ENCODE results near the gene EXPH5. TPM values are rescaled to one million over a fixed set of nuclear protein-coding genes. Genes with fewer than 3 reads are reported as not detected.
"Not testable (repeated sequence)": the region's sequence is repeated elsewhere in the genome, so short reads cannot be mapped to it uniquely, and the experiment has no call there.

Gene EXPH5, protein sequence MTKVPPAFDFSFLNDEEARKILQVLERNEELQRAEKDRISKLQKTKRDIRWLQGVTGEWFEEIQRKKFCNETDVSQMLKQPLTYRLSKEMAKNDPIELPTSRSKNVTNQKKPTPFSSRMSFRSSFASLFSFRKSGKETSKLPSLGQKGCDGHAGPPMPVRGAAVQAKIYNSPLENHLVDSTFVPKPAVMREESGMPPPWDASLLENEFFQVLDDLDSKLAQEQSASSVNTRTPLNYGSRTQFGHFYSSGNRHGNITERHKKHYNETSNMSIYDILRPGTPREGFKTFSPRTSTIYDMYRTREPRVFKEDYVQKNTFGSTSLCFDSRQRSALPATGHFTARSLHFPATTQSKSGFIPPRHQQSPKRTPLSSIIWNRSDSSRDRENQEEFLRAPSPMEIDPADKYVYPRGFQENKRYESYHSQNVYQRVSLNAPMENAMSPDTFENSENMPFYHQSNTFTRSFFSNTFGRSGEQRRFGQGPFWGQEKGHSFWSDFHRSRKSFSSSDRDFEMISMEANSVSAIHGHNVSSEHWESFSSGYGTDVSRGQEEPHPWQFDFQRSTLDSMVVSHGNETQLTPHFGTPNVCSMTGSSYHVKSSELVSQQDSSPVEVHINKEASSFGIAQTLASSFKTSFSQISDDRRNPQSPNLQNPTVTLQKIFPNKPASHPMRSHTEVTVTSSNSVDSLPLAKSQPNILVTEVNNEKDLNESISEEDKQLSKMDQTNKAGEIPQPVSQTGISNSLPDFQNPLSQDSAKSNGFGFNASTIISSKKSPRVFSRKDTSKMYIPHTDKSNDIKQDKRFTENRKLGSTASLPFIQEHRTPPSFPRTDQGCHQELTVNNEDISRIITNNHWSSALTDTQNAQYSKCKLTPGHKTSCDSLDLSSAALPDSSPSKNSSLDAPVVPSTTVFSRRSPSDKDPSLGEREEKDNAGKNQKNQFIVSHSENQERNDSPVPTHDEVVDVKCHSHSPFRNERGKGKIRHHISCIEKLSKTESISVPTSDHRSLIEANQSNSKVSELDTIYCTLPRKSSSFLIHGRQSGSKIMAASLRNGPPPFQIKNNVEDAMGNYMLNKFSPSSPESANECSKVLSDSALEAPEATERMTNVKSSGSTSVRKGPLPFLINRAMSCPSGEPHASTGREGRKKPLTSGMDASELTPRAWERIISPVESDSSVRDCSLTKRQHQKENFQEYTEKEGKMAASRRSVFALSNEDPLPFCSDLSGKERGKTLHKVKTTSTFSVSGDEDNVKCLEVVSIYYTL (N-terminal part only)
- 1 to 10 TPM; 3.3 to 8.1 (median 6.9) TPM for total RNA-seq

DNA sequence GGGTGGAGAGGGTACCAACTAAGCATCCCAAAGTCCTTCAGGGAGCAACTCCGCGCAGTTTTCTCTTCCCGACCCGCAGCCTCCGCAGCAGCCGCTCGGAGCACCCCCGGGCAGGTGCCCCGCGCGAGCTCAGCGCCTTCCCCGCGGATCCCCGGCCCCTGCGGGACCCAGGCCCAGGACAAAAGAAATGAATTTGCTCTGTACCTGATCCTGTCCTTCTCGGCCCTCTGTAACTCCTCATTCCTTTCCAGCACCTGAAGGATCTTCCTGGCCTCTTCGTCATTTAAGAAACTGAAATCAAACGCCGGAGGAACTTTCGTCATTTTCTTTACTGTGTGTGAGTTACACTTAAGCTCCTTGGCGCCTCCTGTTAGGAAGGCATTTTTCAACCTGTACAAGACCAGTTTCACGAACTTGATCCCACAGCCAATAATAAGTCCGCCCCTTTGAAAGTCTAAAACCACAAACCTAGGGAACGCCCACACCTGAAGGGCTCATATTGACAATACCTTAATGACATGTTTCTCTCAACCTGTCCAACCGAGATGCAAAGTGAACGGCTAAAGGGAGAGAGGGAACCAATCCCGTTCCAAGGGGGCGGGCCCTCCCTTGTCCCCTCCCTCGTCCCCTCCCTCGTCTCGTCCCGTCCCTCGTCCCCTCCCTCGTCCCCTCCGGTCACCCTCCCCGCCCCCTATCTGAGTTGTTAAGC lies at the start of gene EXPH5:
Gene EXPH5 (minus strand): TSS at position 555 of the 709 bp plus-strand sequence. CDS start 232 bp downstream, at position 323.
- H3K27ac ChIP-seq, result peak within 1 kb of the TSS; percentile 14 to 70 (median 61)
- peak; percentile 49 to 74 for TF ChIP-seq POLR2A (IDR thresholded peaks at IDR 0.05)
- TF ChIP-seq, protein P1, sequence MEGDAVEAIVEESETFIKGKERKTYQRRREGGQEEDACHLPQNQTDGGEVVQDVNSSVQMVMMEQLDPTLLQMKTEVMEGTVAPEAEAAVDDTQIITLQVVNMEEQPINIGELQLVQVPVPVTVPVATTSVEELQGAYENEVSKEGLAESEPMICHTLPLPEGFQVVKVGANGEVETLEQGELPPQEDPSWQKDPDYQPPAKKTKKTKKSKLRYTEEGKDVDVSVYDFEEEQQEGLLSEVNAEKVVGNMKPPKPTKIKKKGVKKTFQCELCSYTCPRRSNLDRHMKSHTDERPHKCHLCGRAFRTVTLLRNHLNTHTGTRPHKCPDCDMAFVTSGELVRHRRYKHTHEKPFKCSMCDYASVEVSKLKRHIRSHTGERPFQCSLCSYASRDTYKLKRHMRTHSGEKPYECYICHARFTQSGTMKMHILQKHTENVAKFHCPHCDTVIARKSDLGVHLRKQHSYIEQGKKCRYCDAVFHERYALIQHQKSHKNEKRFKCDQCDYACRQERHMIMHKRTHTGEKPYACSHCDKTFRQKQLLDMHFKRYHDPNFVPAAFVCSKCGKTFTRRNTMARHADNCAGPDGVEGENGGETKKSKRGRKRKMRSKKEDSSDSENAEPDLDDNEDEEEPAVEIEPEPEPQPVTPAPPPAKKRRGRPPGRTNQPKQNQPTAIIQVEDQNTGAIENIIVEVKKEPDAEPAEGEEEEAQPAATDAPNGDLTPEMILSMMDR (IDR thresholded peaks at IDR 0.05), result no peak
- DNase-seq, result peak; percentile 81 to 97 (median 95)
- H3K4me3 ChIP-seq, result peak within 1 kb of the TSS; percentile 64 to 79 (median 76)
- H3K36me3 ChIP-seq, result no peaks in the 10 kb centered on the region
- peaks cover 0 to 12% (median 1%) of the 10 kb centered on the region in 4 donors for H3K4me1 ChIP-seq
- no peaks in the 10 kb centered on the region for H3K27me3 ChIP-seq
- H3K9me3 ChIP-seq, result no peaks in the 10 kb centered on the region

DNA sequence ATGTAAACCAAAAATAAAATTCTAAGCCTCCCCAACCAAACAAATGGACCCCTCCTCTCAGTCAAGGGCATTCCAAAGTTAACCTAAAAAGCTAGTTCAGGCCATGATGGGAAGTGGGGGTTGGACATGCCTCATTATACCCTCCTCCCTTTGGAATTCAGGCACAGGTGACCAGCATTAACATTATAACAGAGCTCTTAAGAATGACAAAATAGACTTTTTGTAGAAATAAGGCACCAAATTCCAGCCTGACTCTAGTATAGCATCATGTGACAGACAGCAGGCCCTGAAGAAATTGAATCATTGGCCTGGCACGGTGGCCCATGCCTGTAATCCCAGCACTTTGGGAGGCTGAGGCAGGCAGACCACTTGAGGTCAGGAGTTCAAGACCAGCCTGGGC lies 48.2 kb upstream of the EXPH5 start:
- not testable (repeated sequence) for DNase-seq, H3K9me3 ChIP-seq, H3K36me3 ChIP-seq

DNA sequence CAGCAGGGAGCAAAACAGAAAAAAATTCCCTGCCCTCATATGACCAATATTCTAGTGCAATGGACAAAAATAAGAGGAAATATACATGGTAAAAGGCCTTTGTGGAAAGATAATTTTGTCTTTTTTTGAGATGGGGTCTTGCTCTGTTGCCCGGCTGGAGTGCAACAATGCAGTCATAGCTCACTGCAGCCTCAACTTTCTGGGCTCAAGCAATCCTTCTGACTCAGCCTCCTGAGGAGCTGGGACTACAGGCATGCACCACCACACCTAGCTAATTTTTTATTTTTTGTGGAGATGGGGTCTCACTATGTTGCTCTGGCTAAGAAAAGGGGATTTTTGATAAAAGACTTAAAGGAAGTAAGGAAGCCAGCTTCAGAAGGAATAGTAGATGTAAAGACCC lies 45.6 kb upstream of the EXPH5 start:
- no peak for DNase-seq
- no peaks in the 10 kb centered on the region for H3K36me3 ChIP-seq
- no peaks in the 10 kb centered on the region for H3K27me3 ChIP-seq
- no peak overlapping the region for H3K27ac ChIP-seq
- no peak overlapping the region for H3K4me3 ChIP-seq
- H3K4me1 ChIP-seq, result no peaks in the 10 kb centered on the region
- no peak for TF ChIP-seq POLR2A (IDR thresholded peaks at IDR 0.05)
- TF ChIP-seq, protein P1 (IDR thresholded peaks at IDR 0.05), result no peak
- H3K9me3 ChIP-seq, result no peaks in the 10 kb centered on the region

More for the DNA sequence above, 48.2 kb upstream of the EXPH5 start:
- H3K27me3 ChIP-seq, H3K27ac ChIP-seq, H3K4me1 ChIP-seq, H3K4me3 ChIP-seq: not testable (repeated sequence)

DNA sequence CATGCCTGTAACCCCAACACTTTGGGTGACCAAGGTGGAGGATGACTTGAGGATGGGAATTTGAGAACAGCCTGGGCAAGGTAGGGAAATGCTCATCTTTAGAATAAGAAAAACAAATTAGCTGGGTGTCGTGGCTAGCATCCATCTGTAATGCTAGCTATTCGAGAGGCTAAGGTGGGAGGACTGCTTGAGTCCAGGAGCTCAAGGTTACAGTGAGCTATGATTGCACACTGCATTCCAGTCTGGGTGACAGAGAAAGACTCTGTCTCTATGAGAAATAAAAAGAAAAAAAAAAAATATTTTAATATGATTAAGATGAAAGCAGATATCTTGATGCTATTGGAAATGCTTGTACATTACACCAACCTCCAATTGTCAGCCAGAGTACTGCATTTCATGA lies 42.7 kb upstream of the EXPH5 start:
- Histone ChIP-seq H3K9me3 (no peaks in the 10 kb centered on the region), H3K36me3 (no peaks in the 10 kb centered on the region), H3K27ac (no peak overlapping the region), H3K4me3 (no peak overlapping the region), H3K4me1 (no peaks in the 10 kb centered on the region), H3K27me3 (no peaks in the 10 kb centered on the region)
- no peak for DNase-seq
- TF ChIP-seq, protein P1 (IDR thresholded peaks at IDR 0.05), result no peak
- TF ChIP-seq POLR2A (IDR thresholded peaks at IDR 0.05), result no peak

DNA sequence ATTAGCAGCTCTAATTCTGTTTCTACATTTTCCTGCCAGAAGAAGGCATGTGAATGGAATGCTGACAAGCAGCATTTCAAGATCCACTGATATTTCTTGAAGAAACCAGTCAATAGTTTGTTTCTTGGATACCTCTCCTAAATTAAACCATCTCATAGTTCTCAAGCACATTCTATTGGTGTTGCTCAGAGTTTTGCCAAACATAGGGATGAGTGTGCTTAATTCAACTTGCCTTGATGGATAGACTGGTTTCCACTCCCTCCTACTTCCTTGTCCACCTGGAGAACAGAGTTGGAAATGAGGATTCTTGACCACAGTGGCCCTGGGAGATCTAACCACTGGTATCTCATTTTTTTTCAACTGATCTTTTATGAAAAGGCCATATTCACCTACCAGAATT lies 41.5 kb upstream of the EXPH5 start:
- Histone ChIP-seq H3K36me3 (no peaks in the 10 kb centered on the region), H3K27me3 (no peaks in the 10 kb centered on the region), H3K27ac (no peak overlapping the region), H3K9me3 (no peaks in the 10 kb centered on the region), H3K4me1 (no peaks in the 10 kb centered on the region), H3K4me3 (no peak overlapping the region)
- no peak for DNase-seq
- TF ChIP-seq, protein P1 (IDR thresholded peaks at IDR 0.05), result no peak
- TF ChIP-seq POLR2A (IDR thresholded peaks at IDR 0.05), result no peak

All from Peyer's patch (tissue), 4 donors.